AG08395 (cell line): Measurements from ENCODE around the gene AREG.

Source experiments
- DNase-seq: peaks from one replicate; pipeline ENCODE4 v3.0.0; 2012; ENCODE audit warnings: mixed read lengths, low spot score

Gene AREG

GRCh38 chr4:74463123-74463522 lies 18.2 kb downstream of the AREG start:
- no peak for DNase-seq

DNA sequence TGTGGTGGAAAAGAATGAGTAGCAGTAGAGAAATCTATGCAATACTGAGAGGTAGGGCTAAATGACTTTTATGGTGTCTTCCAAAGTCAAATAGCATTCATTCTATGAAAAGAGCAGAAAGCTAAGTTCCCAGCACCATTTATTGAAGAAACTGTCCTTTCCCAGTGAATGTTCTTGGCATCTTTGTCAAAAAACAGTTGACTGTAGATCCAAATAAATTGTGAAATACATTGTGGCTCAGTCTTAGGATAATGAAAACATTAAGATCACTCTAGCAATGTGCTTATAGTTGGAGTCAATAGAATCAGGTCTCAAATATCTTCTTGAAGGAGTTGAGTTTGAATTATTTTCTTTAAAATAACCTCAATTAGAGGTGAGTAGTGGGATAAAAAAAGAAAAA lies 19.4 kb downstream of the AREG start:
- DNase-seq: no peak

GRCh38 chr4:74466242-74466641 lies 21.3 kb downstream of the AREG start:
- DNase-seq: no peak

GRCh38 chr4:74471264-74471663 lies 26.3 kb downstream of the AREG start:
- no peak for DNase-seq

- DNase-seq: peak; percentile 53
These were observed 28.3 kb downstream of the AREG start for GRCh38 chr4:74473155-74473811.

- no peak for DNase-seq
These were observed 29.6 kb downstream of the AREG start for GRCh38 chr4:74474345-74475090.

GRCh38 chr4:74475091-74475800 lies 30.3 kb downstream of the AREG start:
- DNase-seq: no peak

GRCh38 chr4:74475946-74476345 lies 31.0 kb downstream of the AREG start:
- no peak for DNase-seq

DNA sequence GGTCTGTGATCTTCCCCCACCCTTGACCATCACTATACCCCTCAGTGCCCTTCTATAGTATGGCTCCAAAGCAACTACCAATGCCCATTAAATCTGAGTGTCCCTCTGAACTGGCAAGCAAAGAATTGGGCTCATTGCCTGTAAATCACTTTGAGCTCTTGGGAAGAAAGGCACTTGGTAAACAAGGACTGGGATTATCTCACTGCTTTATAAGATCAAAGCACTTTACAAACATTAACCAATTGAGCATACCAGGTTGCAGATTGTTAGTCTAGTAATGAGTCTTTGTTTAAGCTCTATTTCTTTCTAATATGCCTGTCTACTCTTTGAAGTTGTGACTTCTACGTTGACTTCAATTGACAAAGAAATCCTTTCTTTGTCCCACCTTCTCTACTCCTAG lies 34.1 kb downstream of the AREG start:
- DNase-seq: no peak

DNA sequence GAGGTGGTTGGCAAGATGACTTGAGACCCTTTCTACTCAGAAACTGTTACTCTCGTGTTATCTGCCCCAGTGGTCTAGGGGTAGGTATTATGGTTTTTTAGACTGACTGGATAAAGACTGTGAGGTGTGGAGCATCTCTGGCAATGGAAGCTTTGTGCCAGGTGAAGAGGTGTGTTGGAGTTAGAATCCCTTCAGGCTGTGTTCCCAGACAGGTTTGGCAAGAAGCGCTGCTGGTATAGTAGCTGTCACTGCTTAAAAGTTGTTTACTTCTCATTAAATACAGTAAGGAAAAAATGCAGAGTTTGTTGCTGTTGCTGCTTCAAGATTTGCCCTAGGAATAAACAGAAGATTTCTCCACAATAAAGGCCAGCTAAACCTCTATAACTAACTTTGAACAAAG lies 35.3 kb downstream of the AREG start:
- DNase-seq: no peak

DNA sequence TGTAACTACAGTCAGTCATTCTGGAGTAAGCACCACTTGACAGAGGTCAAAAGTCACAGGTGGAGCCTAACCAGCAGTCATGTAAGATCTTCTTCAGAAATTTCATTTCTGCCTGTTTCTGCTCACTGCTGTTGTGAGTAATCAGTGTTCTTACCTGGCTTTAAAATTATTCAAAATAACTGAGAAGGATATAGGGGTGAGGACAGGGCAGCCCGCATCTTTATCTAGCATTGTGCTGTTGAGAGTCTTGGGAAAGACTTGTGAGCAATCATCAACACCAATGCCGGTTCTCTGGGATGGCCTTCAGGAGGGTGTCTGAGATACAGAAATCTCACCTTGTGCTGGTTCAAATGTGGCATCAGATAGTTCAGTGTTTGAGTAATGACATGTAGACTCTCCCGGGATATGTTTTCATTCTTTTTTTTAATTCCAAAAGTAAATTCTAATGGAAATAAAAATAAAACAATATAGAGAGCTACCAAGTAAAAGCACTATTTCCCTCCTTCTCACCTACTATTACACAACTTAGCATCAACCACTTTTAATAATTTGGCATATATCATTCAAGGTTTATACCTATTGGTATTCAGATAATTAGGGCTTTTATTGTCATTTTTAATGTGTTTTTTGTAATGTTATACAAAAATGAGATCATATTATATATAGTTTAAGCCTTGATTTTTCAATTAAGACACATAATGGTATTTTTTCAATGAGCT lies 37.1 kb downstream of the AREG start:
- no peak for DNase-seq

DNA sequence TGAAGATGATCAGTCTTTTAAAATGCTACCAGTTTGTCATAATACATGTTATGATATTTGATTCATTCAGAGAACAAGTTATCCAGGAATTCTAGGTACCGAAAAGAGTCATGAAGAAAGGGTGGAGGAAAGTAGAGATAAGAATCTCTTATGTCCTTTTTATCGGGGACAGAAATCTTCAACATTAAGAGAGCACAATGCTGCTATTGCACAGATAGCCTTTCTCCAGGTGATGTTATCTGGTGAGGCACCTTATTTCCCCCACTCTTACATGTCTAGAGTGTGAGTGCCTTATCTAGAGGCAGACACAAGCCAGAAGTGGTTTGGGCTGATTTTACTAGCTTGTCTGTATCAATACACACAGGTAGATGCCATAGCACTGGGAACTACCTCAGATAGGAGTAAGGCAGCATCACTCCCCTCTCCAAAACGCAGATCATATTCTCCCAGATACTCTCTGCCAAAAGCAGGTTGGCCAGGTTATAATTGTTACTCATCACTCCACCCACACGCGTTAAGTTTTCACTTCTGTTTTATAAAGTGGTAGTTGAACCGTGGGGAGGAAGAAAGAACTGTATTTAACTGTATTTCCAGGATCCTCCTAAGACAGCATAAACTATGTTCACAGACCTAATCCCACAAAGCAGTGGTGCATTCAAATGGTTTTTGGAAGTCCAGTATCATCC lies 38.4 kb downstream of the AREG start:
- DNase-seq: no peak

GRCh38 chr4:74486905-74487304 lies 42.0 kb downstream of the AREG start:
- DNase-seq: no peak

- DNase-seq: no peak
These were observed 42.8 kb downstream of the AREG start for GRCh38 chr4:74487771-74488170.

DNA sequence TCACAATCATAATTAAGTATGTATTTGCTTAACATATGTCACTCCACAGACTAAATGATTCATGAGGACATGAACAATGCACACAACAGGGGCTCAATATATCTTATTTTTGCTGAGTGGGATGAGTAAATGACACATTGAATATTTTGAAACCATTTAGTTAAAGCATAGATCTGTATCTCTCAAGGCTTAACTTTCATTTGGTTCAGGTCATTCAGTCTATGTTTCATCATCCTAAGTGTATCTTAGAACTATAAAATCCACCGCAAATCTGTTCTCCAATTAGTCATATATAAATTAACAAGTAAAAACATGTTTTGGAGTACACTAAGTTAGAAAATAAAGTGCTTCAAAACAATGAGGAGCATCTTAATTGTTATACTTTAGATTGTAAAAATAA lies 45.8 kb downstream of the AREG start:
- DNase-seq: no peak

GRCh38 chr4:74499986-74500781 lies 55.2 kb downstream of the AREG start:
- peak; percentile 48 for DNase-seq

DNA sequence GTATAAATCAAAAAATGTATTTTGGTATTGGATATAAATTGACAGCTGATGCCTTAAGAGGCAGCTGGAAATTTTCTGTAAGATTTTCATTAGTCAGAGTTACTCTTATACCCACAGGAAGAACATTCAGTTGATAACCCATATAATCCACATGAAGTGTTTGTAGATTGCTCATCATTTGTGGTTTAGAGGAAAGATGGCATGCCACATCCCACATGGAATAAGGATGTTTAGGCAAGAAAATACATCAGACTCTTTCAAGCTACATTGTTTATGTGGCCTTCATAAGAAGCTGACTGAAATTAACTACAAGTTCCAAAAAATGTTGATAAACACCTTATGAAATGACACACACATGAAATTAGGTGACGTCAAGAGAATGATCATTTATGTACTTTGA lies 56.6 kb downstream of the AREG start:
- DNase-seq: peak; percentile 58

- DNase-seq: no peak
These were observed 58.6 kb downstream of the AREG start for GRCh38 chr4:74503580-74503979.

DNA sequence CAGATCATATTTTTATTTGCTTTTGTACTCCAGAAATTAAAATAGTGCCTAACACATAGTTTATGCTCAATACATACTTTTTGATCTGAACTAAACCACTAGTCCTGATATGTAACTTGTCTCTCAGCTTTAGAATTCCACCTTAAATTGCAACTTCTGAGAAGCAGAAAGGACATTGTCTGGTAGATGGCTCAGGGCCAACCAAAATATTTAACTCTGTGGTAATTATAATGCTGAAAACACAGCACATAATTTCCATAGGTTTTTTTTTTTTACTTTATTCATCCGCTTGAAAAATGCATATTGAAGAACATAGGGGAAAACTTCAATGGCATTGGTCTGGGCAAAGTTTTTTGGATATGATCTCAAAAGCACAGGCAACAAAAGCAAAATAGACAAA lies 59.3 kb downstream of the AREG start:
- no peak for DNase-seq
